ENCODE measurements around the gene P2RX3.

Gene P2RX3

GRCh38 chr11:57376095-57377090, 38.2 kb downstream of the P2RX3 start:
- TF ChIP-seq CTCF (IDR thresholded peaks at IDR 0.05): no peak

DNA sequence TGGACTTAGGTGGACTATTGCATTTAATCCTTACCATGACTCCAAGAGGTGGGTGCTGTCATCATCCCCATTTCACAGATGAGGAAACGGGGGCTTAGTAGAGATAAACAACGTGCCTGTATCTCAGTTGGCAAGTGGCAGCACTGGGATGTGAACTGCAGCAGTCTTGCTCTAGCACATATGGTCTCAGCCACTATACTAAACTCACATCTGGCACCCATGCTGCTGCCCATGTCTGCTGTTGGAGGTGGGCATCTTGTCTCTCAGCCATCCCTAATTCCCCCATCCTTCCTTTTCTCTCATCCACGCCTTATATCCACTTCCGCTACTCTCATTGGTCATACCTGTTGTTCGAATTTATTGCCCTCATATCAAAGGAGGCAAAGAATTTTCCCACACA, 39.0 kb downstream of the P2RX3 start:
- TF ChIP-seq CTCF (IDR thresholded peaks at IDR 0.05): no peak

DNA sequence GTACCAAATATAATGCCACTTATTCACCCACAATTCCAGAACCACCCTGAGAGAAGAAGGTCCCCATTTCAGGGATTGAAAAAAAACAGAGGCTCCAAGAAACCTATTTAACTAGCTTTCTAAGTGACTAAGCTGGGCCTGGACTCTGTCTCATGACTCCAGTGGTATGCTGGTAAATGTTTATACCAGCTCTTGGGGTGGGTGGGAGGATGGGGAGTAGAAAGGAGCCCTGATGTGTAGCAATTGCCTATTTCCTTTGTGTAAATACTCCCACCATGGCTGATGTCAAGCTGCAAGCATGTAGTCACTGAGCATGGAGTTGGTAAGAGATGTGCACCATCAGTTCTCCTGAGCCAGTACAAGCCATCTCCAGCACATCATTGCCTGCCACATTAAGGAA, 40.0 kb downstream of the P2RX3 start:
- no peak for TF ChIP-seq CTCF (IDR thresholded peaks at IDR 0.05)

DNA sequence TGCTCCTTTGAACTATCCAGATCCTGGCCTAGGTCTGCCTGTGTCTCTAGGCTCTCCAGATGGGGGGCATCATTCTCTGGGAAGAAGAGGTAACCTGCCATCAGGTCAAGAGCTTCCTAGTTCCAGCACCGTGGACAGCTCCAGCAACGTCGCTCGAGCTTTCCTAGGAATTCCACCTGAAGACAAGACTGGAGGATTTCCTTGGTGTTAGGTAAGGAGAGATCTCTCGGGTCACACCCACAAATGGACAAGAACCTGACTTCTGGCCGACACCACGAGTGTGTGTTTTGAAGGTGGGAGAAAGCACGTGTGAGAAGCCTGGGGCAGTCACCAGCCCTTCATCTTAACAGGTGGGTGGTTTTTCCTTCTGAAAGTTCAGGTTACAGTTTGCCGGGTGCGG, 41.6 kb downstream of the P2RX3 start:
- no peak for TF ChIP-seq CTCF (IDR thresholded peaks at IDR 0.05)

GRCh38 chr11:57380975-57381374, 42.8 kb downstream of the P2RX3 start, which contains the start of gene PRG3:
TSS of gene PRG3 (minus strand) at chr11:57381150. CDS start at chr11:57380708, 442 bp downstream.
- no peak for TF ChIP-seq CTCF (IDR thresholded peaks at IDR 0.05)

DNA sequence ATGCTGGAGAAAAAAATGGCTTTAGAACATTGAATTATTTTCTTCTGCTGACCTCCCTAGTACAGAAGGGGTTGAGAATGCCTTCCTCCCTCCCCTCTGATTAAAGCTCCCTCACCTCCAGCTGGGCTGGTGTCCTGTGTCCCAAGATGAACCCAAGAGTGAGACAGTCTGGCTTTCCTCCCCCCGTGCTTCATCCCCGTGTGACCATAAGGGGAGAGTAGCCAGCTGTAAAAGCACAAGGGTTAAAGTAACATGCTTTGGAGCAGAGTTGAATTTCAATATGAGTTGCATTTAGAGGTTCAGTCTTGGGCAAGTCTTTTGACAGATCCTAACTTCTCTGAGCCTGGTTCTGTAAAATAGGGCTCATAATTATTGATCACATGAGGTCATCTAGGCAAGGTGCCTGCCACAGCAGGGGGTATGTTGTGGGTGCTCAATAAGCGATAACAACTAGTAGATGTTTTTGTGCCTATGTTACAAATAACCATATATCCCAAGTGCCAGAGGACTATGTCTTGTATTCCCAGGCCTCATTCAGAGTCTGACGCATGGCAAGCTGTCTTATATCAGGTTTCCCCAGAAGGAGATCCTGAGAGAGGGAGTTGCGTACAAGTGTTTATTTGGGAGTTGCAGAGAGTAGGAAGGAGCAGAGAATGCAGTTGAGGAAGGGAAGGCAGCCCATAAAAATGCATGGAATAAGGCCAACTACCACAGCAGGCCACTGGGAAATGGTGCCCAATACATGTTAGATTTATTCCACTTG, 48.2 kb downstream of the P2RX3 start:
- no peak for TF ChIP-seq CTCF (IDR thresholded peaks at IDR 0.05)

- no peak for TF ChIP-seq CTCF (IDR thresholded peaks at IDR 0.05)
Measured at GRCh38 chr11:57387289-57388030, 49.3 kb downstream of the P2RX3 start.
